K562 (cell line): ENCODE data around the gene SULT6B1. TPM values are rescaled to one million over a fixed set of nuclear protein-coding genes. Genes with fewer than 3 reads are reported as not detected.

Experiments
- CBX8 ChIP-seq: fragments of 200-600 bp; sonication (generic); IDR thresholded peaks from 2 replicates; pipeline ENCODE4 v1.6.1; 2012; ENCODE audit warnings: borderline replicate concordance, mixed run types, low read depth, mild to moderate bottlenecking, moderate library complexity, mixed read lengths, low read length, control low read depth, inconsistent platforms; ENCODE audit not compliant: poor library complexity, severe bottlenecking; ENCODE audit errors: extremely low read depth
- CCAR2 ChIP-seq: fragments of 200-400 bp; formaldehyde crosslinking; IDR thresholded peaks from 2 replicates; pipeline ENCODE4 v1.6.1; 2017; ENCODE audit warnings: mild to moderate bottlenecking, low read depth, low read length
- FOXK2 ChIP-seq, 2 experiments: fragments of 450-650 bp; IDR thresholded peaks in 1 of 2; conservative IDR thresholded peaks in 1 of 2; 2 replicates each; pipeline ENCODE4 v1.6.1; 2016; ENCODE audit warnings: low read depth in 2 of 2, mild to moderate bottlenecking in 1 of 2
- HMGN3 ChIP-seq: IDR thresholded peaks from 2 replicates; pipeline ENCODE4 v1.6.1; 2011; ENCODE audit warnings: borderline replicate concordance, low read depth, mild to moderate bottlenecking, mixed read lengths, low read length; ENCODE audit not compliant: insufficient read length; ENCODE audit errors: extremely low read depth
- KAT8 ChIP-seq: fragments of 450-650 bp; IDR thresholded peaks from 2 replicates; pipeline ENCODE4 v1.6.1; 2016; ENCODE audit warnings: low read depth, mild to moderate bottlenecking
- KDM4B ChIP-seq, 2 experiments: fragments of 450-650 bp in 1 of 2; sonication (generic) in 1 of 2; IDR thresholded peaks; 2 replicates each; pipeline ENCODE4 v1.6.1; 2016 to 2017; ENCODE audit warnings: borderline replicate concordance in 2 of 2, antibody characterized with exemption in 1 of 2, low read depth in 1 of 2, mild to moderate bottlenecking in 1 of 2
- MCM2 ChIP-seq: fragments of 450-650 bp; IDR thresholded peaks from 2 replicates; pipeline ENCODE4 v1.6.1; 2017; ENCODE audit warnings: low read depth, mild to moderate bottlenecking
- POLR3A ChIP-seq: IDR thresholded peaks from 2 replicates; pipeline ENCODE4 v1.6.1; 2011; ENCODE audit warnings: borderline replicate concordance, mild to moderate bottlenecking, moderate library complexity; ENCODE audit not compliant: insufficient read length, insufficient read depth; ENCODE audit errors: extremely low read depth
- PRPF4 ChIP-seq: fragments of 200-400 bp; formaldehyde crosslinking; IDR thresholded peaks from one replicate; pipeline ENCODE4 v1.6.1; 2017; ENCODE audit warnings: low read length, low read depth, mild to moderate bottlenecking; ENCODE audit not compliant: insufficient read depth, poor library complexity, severe bottlenecking
- RHOXF2B ChIP-seq: fragments of 250-450 bp; sonication (Bioruptor Pico); conservative IDR thresholded peaks from 2 replicates; pipeline ENCODE4 v1.5.1; 2021
- STAG1 ChIP-seq: sonication (generic); formaldehyde crosslinking; IDR thresholded peaks from 2 replicates; pipeline ENCODE4 v1.5.0; 2020; ENCODE audit warnings: missing genetic modification reagents, borderline replicate concordance
- TBL1XR1 ChIP-seq, 2 experiments: IDR thresholded peaks; 2 replicates each; pipeline ENCODE4 v1.6.1; 2012; ENCODE audit warnings: improper control_type of control experiment in 2 of 2, low read length in 2 of 2, mild to moderate bottlenecking in 1 of 2
- ZBTB7A ChIP-seq: IDR thresholded peaks from 2 replicates; pipeline ENCODE4 v1.6.1; 2011; ENCODE audit warnings: low read depth, mild to moderate bottlenecking, low read length, moderate library complexity, borderline replicate concordance; ENCODE audit not compliant: control insufficient read depth
- ZNF121 ChIP-seq: sonication (generic); formaldehyde crosslinking; conservative IDR thresholded peaks from 2 replicates; pipeline ENCODE4 v1.8.0; 2022; ENCODE audit warnings: missing genetic modification reagents
- ZNF445 ChIP-seq: fragments of 250-450 bp; sonication (Bioruptor Pico); IDR thresholded peaks from 2 replicates; pipeline ENCODE4 v1.4.0; 2020; ENCODE audit warnings: low read depth, mild to moderate bottlenecking, moderate library complexity
- polyA plus RNA-seq, 8 experiments: library from polyadenylated mRNA; depleted of rRNA in 4 of 8; stranded (reverse) in 5 of 8; unstranded in 3 of 8; fragments of >200 nt; fragmentation: Nextera tagmentation in 2 of 8; fragmentation: Illumina TruSeq in 1 of 8; extraction: Ambion mirVana in 2 of 8; extraction: Trizol in 1 of 8; gene quantifications; 2 replicates each; pipeline versions ENCODE4 v1.2.1 to v1.2.3, GENCODE V29; 2011 to 2014; ENCODE audit warnings: inconsistent platforms in 1 of 8, missing spikeins in 1 of 8
- total RNA-seq, 7 experiments: library from RNA; depleted of rRNA in 6 of 7; stranded (reverse); fragments of >200 nt in 6 of 7; fragmentation: Illumina TruSeq in 2 of 7; extraction: Trizol in 2 of 7; gene quantifications; 2 replicates each; pipeline versions ENCODE4 v1.2.1 to v1.2.3, GENCODE V29; 2011 to 2021; ENCODE audit warnings: low replicate concordance in 1 of 7
- TF ChIP-seq, protein P1 (sequence below), 2 experiments: fragments of 450-650 bp in 1 of 2; IDR thresholded peaks; 2 replicates each; pipeline ENCODE4 v1.6.1; 2011 to 2017; ENCODE audit warnings: low read depth in 2 of 2, antibody characterized with exemption in 1 of 2, borderline replicate concordance in 1 of 2, low read length in 1 of 2, mild to moderate bottlenecking in 1 of 2, mixed read lengths in 1 of 2; ENCODE audit not compliant: control insufficient read depth in 1 of 2
- TF ChIP-seq, protein P2 (sequence below): fragments of 450-650 bp; IDR thresholded peaks from 2 replicates; pipeline ENCODE4 v1.6.1; 2016; ENCODE audit warnings: low read depth, mild to moderate bottlenecking, moderate library complexity
- TF ChIP-seq, protein P3 (sequence below): sonication (generic); formaldehyde crosslinking; IDR thresholded peaks from 2 replicates; pipeline ENCODE4 v1.8.0; 2022; ENCODE audit warnings: missing genetic modification reagents, mild to moderate bottlenecking, borderline replicate concordance

The SULT6B1 gene
- total and polyA plus RNA-seq, 9 of the 15 experiments (the other 6 are each of a cell fraction or from before 2014, with no cell fraction given) = not detected

DNA sequence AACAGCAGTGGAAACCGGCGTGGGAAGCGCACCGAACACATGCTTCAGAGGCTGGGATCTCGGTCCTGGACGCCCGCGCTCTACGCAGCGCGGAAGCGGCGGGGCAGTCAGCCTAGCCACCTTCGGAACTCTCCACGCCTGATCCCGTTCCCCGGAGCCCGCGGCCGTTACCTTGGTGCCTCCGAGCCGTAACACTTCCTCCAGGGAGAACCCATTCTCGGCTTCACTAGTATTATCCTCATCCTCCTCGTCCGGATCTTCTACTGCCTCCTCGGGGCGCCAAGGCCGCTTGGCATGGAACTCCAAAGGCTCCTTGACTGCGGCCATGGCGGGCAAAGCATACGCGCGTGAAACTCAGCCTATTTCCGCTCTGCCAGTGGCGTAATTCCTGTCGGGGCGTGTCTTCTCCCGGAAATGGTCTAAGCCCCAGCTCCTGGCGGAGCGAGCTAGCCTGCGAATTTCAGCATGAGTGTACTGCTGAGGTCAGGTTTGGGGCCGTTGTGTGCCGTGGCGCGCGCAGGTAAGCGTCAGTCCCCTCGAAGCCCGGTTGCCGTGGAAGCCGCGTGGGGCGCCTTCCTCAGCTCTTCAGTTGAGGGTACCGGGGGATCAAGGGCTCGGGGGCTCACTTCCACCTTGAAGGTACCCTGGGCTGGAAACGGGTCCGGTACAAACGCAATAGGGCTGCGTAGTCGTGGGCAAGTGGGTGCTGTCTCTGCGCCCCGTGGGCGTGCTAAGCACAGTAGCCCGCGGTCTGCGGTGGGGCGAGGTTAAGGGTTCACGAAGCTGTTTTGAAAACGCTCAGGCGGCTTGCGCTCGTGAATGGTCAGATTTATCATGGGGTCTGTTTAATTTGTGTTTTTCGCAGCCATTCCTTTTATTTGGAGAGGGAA is 43.0 kb upstream of the SULT6B1 start, which contains the start of the genes CEBPZ and NDUFAF7 (continued):
- TF ChIP-seq, protein P1, sequence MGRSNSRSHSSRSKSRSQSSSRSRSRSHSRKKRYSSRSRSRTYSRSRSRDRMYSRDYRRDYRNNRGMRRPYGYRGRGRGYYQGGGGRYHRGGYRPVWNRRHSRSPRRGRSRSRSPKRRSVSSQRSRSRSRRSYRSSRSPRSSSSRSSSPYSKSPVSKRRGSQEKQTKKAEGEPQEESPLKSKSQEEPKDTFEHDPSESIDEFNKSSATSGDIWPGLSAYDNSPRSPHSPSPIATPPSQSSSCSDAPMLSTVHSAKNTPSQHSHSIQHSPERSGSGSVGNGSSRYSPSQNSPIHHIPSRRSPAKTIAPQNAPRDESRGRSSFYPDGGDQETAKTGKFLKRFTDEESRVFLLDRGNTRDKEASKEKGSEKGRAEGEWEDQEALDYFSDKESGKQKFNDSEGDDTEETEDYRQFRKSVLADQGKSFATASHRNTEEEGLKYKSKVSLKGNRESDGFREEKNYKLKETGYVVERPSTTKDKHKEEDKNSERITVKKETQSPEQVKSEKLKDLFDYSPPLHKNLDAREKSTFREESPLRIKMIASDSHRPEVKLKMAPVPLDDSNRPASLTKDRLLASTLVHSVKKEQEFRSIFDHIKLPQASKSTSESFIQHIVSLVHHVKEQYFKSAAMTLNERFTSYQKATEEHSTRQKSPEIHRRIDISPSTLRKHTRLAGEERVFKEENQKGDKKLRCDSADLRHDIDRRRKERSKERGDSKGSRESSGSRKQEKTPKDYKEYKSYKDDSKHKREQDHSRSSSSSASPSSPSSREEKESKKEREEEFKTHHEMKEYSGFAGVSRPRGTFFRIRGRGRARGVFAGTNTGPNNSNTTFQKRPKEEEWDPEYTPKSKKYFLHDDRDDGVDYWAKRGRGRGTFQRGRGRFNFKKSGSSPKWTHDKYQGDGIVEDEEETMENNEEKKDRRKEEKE (IDR thresholded peaks at IDR 0.05; ENCODE audit: borderline replicate concordance in 1 of 2, control insufficient read depth in 1 of 2, low read depth in 2 of 2, low read length in 1 of 2) = 0 out of 4 replicates have a peak, but pooled peaks of 1 of the 2 experiments have one; percentile 37
- TF ChIP-seq ZNF445 = no peak
- TF ChIP-seq FOXK2 (conservative IDR thresholded peaks at IDR 0.05 in 1 of 2, IDR thresholded peaks at IDR 0.05 in 1 of 2; ENCODE audit: low read depth in 2 of 2) = 0 out of 4 replicates have a peak, but pooled peaks of 1 of the 2 experiments have one; percentile 16
- TF ChIP-seq PRPF4 = no peak
- TF ChIP-seq ZNF121 (CRISPR knock-in tag) = no peak
- 0 out of 2 replicates have a peak, but pooled peaks have one; percentile 61 for TF ChIP-seq ZBTB7A
- TF ChIP-seq POLR3A = no peak
- TF ChIP-seq KDM4B (IDR thresholded peaks at IDR 0.05; ENCODE audit: borderline replicate concordance in 2 of 2, low read depth in 1 of 2) = no peak
- TF ChIP-seq TBL1XR1 (IDR thresholded peaks at IDR 0.05; ENCODE audit: low read length in 2 of 2) = no peak
- TF ChIP-seq, protein P2, sequence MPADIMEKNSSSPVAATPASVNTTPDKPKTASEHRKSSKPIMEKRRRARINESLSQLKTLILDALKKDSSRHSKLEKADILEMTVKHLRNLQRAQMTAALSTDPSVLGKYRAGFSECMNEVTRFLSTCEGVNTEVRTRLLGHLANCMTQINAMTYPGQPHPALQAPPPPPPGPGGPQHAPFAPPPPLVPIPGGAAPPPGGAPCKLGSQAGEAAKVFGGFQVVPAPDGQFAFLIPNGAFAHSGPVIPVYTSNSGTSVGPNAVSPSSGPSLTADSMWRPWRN = no peak
- TF ChIP-seq KAT8 = no peak
- TF ChIP-seq, protein P3, sequence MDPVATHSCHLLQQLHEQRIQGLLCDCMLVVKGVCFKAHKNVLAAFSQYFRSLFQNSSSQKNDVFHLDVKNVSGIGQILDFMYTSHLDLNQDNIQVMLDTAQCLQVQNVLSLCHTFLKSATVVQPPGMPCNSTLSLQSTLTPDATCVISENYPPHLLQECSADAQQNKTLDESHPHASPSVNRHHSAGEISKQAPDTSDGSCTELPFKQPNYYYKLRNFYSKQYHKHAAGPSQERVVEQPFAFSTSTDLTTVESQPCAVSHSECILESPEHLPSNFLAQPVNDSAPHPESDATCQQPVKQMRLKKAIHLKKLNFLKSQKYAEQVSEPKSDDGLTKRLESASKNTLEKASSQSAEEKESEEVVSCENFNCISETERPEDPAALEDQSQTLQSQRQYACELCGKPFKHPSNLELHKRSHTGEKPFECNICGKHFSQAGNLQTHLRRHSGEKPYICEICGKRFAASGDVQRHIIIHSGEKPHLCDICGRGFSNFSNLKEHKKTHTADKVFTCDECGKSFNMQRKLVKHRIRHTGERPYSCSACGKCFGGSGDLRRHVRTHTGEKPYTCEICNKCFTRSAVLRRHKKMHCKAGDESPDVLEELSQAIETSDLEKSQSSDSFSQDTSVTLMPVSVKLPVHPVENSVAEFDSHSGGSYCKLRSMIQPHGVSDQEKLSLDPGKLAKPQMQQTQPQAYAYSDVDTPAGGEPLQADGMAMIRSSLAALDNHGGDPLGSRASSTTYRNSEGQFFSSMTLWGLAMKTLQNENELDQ (CRISPR knock-in tag) = 0 out of 2 replicates have a peak, but pooled peaks have one; percentile 71
- no peak for TF ChIP-seq CBX8
- no peak for TF ChIP-seq MCM2
- TF ChIP-seq RHOXF2B (CRISPR knock-in tag) = 0 out of 2 replicates have a peak, but pooled peaks have one; percentile 43
- TF ChIP-seq STAG1 (CRISPR knock-in tag) = no peak
- TF ChIP-seq CCAR2 = no peak
- no peak for TF ChIP-seq HMGN3
